GM18867 (cell line): ENCODE measurements around the gene IGSF21.

ENCODE experiments used
- ATAC-seq: cut with Tn5 transposase; IDR thresholded peaks from one replicate; pipeline ENCODE4 v1.9.1; 2021; ENCODE audit warnings: mild to moderate bottlenecking, moderate library complexity; ENCODE audit not compliant: unreplicated experiment

IGSF21 gene

DNA sequence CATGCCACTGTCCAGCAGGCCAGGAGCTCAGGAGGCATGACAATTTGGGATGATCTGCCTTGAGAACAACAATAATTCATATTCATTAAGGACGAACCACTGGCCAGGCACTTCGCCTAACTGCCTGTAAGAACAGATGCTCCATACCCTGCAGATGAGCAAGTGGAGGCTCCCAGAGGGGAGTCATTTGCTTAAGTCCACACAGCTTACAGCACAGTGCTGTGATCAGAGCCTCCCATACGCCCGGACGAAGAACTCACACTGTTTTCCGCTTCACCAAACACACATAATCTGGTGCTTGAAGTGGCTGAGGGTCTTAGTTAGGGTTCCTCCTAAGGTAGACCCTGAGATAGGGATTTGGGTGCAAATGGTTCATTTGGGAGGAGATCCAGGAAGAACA is 279.7 kb downstream of the IGSF21 start:
- no peak for ATAC-seq

DNA sequence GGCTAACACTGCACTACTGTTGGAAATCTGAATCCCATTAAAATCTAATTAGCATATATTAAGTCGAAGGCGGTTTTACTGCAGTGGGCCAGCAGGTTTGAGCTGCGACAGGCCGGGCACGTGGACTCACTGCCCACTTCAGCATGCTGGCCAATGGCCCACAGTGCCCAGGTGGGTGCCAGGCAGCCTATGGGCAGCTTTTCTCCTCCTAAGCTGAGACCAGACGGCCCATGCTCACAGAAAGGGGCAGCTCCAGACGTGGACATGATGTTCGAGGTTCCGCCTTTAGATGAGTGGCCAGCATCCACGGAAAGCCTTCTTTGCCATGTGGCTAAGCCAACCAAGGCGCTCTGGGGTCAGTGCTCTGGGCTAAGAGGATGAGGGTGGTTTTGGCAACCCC is 283.4 kb downstream of the IGSF21 start:
- ATAC-seq: no peak

DNA sequence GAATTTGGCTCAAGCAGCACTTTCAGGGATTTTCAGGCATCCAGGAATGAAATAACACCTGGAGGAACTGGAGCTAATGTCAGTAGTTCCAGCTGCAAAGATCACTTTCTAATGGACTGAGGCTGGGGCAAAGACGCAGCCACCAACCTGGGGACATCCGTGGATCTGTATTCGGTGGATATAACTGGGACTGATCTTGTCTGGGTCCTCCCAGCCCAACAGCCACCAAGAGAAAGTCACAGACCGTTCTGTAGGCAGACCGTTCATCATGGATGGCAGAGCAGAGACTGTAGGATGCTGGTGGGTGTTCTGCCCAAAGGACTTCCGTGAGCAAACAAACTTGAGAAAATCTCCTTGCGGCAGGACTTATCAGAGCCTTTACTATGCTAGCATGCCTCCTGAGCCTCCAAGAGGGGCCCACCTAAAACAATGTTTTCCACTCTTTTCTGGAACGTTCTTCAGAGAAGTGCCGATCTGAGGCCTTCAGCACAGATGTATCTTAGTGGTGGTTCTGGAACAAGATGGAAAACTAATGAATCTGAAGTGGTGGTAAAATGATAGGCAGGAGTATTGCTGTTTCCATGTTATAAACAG is 287.1 kb downstream of the IGSF21 start:
- no peak for ATAC-seq

DNA sequence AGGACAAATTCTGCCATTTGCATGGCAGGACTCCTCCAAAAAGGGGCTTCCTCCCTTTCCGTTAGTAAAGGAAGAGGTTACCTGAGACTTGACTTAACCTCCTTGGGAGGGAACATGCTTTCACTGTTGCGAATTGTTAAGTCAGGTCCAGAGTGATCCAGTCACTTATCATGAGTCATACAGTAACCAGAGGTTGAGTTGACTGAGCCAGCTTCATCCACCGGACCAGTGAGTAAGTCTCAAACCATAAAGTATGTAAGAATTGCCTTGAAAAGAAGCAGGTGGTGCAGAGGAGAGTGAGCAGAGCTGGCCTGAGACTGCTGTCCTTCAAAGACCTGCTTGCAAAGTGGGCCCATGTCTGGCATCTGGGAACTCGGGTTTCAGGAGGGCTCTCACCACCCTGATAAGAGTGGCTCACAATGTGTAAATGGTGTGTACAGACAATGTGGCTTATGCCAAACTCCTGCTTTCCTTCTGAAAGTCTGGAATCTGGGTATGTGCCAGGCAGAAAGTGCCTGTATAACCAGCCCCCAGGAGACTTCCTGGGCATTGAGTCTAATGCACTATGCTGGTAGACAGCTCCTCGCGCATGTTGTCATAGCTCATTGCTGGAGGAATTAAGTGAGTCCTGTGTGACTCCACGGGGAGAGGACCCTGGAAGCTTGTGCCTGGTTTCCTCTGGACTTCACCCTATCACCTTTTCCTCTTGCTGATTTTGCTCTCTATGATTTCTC is 288.8 kb downstream of the IGSF21 start:
- ATAC-seq: no peak

DNA sequence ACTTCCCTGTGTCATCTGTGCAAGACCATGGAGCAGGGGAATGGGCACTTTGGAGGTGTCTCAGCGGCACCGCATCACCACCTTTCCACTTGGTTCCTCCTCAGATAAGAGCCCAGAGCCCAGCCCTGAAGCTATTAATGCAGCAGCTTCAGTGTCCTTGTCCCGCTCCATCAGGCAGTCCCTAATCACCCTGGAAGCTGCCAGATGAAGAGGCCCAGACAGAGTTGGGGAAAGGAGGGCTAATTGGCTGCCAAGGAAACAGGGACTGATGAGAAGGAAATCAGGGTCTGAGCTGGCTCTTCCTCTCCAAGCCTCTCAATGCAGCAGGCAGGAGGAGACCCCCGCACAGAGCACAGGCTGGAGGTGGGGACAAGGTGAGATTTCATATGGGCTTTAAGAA is 290.0 kb downstream of the IGSF21 start:
- ATAC-seq: no peak

DNA sequence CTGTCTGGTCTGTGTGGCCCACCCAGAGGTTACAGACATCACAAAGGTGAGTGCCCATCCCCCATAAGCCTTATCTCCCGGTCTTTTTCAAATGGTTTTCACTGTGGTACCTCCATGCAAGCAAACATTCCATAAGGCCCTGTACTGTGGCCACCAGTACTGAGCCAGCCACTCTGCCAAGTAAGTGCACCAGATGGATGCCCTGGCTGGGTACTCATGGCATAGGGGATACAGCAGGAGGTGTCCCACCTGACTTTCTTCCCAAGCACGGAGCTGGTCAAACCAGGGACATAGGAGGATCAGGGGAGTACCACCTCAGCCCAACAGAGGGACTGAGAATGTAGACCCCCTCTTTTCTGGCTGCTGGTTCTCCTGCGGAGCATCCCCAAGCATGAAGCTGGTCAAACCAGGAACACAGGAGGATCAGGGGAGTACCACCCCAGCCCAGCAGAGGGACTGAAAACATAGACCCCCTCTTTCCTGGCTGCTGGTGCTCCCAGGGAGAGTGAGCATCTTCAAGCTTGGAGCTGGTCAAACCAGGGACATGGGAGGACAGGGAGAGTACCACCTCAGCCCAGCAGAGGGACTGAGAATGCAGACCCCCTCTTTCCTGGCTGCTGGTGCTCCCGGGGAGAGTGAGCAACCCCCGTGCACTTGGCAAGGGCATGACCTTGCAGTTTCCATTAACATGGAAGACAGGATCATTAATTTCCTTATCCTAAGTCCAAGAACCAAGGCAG is 291.4 kb downstream of the IGSF21 start:
- ATAC-seq: no peak

DNA sequence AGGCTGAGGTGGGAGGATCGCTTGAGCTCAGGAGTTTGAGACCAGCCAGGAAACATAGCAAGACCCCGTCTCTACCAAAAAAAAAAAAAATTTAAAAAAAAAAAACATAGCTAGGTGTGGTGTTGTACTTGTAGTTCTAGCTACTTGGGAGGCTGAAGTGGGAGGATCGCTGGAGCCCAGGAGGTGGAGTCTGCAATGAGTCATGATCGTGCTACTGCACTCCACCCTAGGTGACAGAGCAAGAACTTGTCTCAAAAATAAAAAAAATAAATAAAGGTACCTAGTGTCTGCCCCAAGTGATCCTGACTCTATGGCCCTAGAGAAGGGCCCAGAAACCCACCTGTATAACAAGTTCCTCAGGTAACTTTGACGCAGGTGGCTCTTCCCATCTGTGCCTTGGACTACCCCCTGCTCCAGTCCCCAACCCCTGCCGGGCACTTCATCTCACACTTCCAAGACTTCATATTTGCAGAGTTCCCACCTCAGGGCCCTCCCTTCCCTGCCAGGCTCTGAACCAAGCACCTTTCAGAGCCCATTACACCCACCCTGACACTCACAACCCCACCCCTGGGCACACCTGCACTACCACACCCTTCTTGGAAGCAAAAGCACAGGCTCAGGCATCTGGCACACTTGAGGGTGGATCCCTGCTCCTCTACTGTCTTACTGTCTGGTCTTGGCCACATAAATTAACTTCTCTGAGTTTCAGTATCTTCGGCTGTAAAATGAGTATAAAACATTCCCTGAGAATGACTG is 292.9 kb downstream of the IGSF21 start:
- ATAC-seq: no peak

DNA sequence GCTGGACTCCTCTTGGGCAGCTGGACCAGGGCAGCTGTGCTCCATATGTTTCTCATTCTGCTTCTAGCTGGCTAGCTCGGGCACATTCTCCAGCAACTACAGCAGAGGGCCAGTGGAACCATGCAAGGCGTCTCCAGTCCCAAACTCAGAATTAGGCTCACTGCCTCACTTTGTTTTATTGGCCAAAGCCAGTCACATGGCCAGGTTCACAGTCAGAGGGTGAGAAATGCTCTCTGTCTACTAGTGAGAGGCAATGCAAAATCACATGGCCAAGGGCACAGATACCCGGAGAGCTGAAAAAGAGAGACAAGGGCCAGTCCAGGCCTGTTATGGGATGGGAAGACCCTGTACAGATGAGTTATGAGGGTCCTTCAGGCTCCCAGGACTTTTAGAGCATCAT is 294.3 kb downstream of the IGSF21 start:
- ATAC-seq: no peak

DNA sequence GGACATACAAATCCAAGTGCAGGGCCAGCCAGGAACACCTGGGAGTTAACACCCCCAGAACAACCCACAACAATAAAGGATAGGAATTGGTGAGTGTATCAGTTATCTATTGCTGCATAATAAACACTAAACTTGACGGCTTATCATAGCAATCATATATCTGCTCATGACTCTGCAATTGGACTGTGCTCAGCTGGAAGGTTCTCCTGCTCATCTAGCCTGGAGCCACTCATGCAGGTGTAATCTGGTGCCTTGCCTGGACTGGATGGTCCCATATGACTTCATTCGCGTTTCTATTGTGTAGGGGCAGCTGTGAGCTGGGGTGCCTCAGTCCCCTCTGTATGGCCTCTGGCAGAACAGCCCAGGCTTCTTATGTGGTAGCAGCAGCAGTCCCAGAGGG is 296.9 kb downstream of the IGSF21 start:
- no peak for ATAC-seq

DNA sequence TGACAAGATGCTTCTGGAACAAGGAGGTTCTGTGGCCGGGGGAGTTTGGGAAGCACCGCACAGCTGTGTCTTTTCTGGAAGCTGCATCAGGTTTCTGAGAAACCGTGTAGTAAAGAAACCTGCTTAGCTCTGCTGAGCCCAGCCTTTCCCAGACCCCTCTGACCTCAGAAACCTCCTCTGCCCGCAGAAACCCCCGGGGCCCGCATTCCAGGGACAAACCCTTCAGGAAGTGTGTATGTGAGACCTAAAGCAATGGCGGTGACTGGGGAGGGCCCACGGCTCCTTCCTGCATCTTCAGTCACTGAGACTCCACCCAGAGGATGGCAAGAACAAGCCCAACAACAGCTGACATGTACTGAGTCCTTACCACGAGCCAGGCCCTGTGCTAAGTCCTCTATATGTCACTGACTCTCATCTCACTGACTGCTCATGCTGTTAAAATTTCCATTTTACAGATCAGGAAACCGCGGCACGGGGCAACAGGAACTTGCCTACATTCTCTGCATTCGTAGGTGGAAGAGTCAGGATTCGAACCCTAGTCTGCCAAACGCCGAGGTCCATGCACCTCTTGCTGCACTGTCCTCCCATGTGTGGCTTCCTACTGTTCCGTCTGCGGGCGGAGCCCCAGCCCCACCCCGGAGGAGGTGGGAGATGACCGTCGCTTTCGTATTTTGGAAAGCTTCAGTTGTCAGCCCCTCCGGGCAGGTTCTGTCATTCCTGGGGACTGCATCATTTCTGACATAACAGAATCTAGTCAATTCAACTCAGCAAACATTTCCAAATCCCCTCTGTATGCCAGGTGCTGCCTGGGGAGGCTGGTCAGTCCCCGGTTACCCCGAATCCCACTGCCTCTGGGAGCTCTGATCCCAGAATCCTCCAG is 299.8 kb downstream of the IGSF21 start:
- no peak for ATAC-seq

DNA sequence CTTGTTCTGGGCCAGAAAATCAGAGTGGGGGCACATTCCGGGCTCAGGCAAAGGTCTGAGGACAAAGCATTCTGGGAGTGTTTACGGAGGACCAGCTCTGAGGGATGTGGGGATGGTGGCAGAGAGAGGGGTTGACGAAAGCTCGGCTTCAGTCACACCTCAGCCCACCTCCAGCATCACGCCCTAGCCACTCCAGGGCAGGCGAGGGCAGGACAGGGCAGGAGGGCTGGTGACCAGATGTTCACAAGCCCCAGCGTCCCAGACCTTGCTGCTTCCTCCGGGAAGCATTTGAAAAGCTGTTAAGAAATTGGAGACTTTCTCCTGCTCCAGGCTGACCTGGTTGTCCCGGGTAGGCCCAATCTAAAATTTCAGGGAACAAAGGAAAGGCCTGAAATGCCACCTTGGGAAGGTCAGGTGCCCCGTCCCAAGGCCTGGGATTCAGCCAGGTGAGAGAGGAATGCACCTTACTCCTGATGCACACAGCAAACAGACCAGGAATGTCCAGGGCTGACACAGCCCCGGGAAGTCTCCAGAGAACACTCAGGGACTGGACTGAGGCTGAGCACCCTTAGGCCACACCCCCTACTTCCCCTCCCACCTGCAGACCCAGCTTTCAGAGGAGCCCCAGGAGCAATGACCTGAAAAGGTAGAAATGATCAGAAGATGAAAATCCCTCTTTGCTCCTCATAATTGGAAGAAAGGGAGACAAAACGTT is 301.2 kb downstream of the IGSF21 start:
- ATAC-seq: no peak

DNA sequence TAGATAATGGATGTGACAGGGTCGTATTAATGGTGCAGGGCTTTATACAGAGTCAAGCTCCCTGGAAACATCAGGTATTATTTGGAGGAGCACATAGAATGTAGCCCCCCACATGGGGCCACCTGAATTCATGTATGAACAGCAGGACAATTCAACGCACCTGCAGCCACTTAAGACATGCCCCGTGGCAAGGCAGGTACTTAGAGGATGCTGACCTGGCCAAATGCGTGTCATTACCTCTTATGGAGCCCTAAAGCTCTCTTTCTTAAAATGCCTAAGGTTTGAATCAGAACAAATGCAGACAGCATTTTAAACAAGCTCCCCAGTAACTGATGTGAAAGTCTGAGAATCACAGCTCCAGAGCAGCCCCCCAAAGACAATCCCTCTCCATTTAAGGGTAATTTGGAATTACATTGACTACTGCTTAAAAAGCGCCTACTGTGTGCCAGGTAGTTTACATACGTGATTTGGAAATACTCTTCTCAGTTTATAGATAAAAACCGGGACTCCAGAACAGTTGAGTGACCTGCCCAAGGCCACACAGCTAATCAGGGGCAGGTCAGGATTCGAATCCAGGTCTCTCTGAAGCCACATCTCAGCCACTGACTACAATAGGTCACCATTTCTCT is 302.1 kb downstream of the IGSF21 start:
- ATAC-seq: no peak

DNA sequence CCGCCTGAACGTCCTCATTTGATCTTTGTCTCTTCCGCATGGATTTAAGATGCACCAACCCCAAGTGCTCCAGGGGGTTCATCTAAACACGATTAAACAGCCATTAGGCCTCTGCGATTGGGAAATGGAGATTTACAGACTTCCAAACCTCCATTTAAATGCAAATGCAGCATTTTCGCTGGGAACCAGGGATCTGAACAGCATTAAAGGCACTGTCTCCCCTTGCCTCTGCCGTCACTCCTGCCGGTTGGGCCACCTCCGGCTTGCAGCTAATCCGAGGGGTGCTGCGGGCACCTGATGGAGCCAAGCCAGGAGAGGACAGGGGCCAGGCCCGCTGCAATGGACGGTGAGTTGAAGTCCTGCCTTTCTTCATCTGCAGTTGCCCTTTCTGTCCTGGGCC is 302.8 kb downstream of the IGSF21 start:
- ATAC-seq: no peak

DNA sequence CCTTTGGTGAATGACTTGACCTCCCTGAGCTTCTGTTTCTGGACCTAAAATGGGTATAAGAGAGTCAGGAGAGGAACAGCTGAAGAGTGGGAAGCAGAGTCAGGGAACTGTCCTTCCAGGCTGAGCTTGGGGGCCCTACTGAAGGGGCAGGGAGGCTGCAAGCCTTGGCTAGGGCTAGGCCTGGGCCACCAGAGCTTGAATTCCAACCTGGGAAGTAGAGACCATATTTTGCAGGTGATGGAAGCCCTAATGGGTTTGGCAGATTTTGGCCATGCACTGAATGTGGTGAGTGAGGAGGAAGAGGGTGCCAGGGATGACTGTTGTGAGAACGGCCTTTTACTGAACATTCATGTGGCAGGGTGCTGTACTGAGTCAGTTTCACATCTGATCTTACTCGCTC is 303.7 kb downstream of the IGSF21 start:
- ATAC-seq: no peak

DNA sequence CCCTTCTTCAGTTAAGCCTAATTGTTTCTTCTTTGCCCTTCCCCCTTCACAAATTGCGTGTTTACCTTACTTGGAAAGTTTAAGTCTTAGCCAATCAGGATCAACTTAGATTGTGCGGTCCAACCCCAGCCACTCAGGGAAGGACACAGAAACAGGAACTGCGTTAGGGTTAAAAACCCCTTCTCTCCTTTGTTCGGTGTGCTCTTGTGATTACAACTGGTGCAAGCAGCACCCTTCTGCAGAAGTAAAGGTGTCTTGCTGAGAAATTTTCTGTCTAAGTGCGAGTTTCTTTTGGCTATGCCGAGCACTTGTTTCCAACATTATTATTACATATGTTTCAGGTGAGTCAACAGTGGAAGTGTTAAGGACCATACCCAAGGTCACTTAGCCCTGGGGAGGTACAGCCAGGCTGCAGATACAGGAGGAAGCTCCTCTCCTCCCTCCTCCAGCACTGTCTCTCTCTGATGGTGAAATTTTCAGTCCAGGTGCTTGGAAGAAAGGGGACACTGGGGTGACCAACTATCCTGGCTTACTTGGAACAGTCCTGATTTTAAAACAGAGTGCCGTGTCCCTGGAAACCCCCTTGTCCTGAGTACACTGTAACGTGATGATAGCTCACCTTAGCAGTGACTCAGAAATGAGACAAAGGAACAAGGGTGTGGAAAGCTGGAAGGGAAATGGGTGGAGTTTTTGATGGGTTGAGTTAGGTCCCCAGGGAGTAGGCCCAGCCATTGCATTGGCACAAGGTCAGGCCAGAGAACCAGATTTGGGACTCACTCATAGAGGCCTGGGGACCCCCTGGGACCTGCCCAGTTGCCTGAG is 304.4 kb downstream of the IGSF21 start:
- ATAC-seq: no peak

DNA sequence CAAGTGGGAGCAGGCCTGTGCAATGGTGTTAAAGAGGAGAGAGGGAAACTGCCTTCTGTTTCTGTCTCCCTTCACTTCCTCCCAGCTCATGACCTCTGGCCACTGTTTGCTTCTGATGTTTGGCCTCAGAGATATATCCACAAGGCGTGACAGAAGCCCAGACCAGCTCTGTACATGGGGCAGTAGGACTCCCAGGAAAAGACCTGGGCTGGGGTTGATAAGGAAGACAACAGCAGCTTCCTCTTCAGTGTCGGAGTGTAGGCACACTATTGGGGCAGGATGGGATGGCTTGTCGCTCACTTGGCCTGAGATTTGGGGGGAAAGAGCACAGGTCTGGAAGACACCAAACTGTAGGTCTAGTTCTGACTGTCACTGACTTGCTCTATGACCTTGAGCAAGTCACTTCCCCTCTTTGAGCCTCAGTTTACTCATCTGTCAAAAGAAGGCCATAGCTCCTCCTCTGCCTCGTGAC is 305.3 kb downstream of the IGSF21 start:
- ATAC-seq: no peak

DNA sequence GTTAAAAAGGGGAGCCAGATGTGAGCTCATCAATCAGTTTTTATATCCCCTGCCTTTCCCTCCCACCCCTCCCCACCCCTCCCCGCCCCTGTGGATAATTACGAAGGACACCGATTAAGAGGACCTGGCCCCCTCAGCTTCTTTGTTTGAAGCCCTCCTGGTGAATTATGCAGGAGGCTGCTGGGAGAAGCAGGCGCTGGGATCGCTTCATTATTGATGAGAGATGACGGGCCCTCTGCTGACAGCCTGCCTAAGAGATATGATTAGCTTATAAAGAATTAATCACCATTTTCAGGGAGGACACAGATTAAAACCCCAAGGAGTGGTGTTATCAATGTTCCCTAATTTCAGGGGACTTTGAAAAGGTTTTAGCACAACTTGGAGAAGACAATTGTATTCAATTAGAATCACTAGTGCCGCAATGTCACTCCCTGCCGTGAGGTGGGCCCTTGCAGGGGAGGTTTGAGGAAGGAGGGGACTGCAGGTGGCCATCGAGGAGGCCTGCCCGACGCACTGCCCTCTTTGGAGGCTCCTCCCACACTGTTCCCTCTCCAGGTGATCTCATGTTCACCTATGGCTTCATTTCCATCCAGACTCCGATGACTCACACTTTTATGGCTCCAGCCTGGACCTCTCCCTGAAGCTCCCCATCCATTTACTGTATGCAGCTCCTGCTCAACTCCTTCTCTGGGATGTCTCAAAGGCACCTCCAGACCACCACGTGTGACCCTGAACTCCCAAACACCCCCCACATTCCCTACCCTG is 306.1 kb downstream of the IGSF21 start:
- ATAC-seq: no peak

DNA sequence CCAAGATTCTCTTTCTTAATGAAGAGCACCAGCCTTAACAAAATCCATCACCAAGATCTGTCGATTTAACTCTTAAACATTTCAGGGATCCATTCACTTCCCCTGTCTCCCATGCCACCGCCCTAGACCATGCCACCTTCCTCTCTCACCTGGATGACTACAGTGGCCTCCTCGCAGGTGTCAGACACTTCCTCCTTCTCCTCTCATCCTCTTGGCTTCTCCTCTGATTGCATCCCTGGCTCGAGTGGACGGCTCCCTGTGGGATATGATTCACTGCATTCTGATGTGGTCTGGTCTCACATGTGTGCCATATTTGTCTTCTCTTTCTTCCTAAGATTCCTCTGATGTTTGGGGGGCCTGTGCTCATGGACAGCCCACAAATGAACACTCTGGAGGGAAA is 306.7 kb downstream of the IGSF21 start:
- no peak for ATAC-seq
